WI38 (cell line): ENCODE data around the gene COL20A1.

ENCODE experiments used
- H3K4me3 ChIP-seq: 2 replicates; pipeline ENCODE4 v1.5.1; 2011; ENCODE audit warnings: low read depth, mild to moderate bottlenecking, control low read depth, low read length
- CTCF ChIP-seq: IDR thresholded peaks from 2 replicates; pipeline ENCODE4 v1.5.1; 2012; ENCODE audit warnings: low read depth, mild to moderate bottlenecking, control low read depth, low read length

Gene COL20A1

GRCh38 chr20:63370618-63371187 lies 77.7 kb downstream of the COL20A1 start:
- TF ChIP-seq CTCF: no peak
- no peak overlapping the region for H3K4me3 ChIP-seq

- TF ChIP-seq CTCF: no peak
- H3K4me3 ChIP-seq: no peak overlapping the region
Measured at GRCh38 chr20:63371291-63371865, 78.4 kb downstream of the COL20A1 start.

- TF ChIP-seq CTCF: no peak
- H3K4me3 ChIP-seq: no peak overlapping the region
Measured at GRCh38 chr20:63372971-63373885, 80.2 kb downstream of the COL20A1 start.

GRCh38 chr20:63373996-63374395 lies 81.0 kb downstream of the COL20A1 start:
- no peak overlapping the region for H3K4me3 ChIP-seq
- no peak for TF ChIP-seq CTCF

GRCh38 chr20:63374504-63374903 lies 81.5 kb downstream of the COL20A1 start:
- no peak overlapping the region for H3K4me3 ChIP-seq
- TF ChIP-seq CTCF: no peak

- no peak for TF ChIP-seq CTCF
- H3K4me3 ChIP-seq: no peak overlapping the region
Measured at GRCh38 chr20:63375438-63375837, 82.5 kb downstream of the COL20A1 start.
